Smooth muscle cell (in vitro differentiated cells): ENCODE results near the gene GALNT1. TPM values are rescaled to one million over a fixed set of nuclear protein-coding genes. Genes with fewer than 3 reads are reported as not detected.
"Not testable (repeated sequence)": the region's sequence is repeated elsewhere in the genome, so short reads cannot be mapped to it uniquely, and the experiment has no call there.

ENCODE experiments used
- DNase-seq: peaks from one replicate; lab custom pipeline; 2025; ENCODE audit not compliant: unreplicated experiment; lab: John Stamatoyannopoulos, UW
- H2AFZ ChIP-seq: fragments of 200-600 bp; sonication (generic); 2 replicates; pipeline ENCODE4 v1.6.0; 2016; ENCODE audit warnings: antibody characterized with exemption, low read depth, mild to moderate bottlenecking
- H3F3A ChIP-seq: fragments of 200-600 bp; sonication (generic); 2 replicates; pipeline ENCODE4 v1.6.0; 2017; ENCODE audit warnings: antibody characterized with exemption, low read depth
- H3K27ac ChIP-seq: fragments of 200-600 bp; sonication (generic); 2 replicates; pipeline ENCODE4 v1.5.1; 2016; ENCODE audit warnings: low read depth, mild to moderate bottlenecking
- H3K27me3 ChIP-seq: fragments of 200-600 bp; sonication (generic); 2 replicates; pipeline ENCODE4 v1.6.1; 2016; ENCODE audit warnings: low read depth, mild to moderate bottlenecking
- H3K36me3 ChIP-seq: fragments of 200-600 bp; sonication (generic); 2 replicates; pipeline ENCODE4 v1.5.1; 2016; ENCODE audit warnings: low read depth
- H3K4me1 ChIP-seq: fragments of 200-600 bp; sonication (generic); 2 replicates; pipeline ENCODE4 v1.5.1; 2016; ENCODE audit warnings: low read depth
- H3K4me2 ChIP-seq: fragments of 200-600 bp; sonication (generic); 2 replicates; pipeline ENCODE4 v1.6.0; 2016; ENCODE audit warnings: mild to moderate bottlenecking
- H3K4me3 ChIP-seq: fragments of 200-600 bp; sonication (generic); 2 replicates; pipeline ENCODE4 v1.5.1; 2016; ENCODE audit warnings: mild to moderate bottlenecking
- H3K79me2 ChIP-seq: fragments of 200-600 bp; sonication (generic); 2 replicates; pipeline ENCODE4 v1.6.0; 2016; ENCODE audit warnings: low read depth, mild to moderate bottlenecking
- H3K9ac ChIP-seq: fragments of 200-600 bp; sonication (generic); 2 replicates; pipeline ENCODE4 v1.6.0; 2016; ENCODE audit warnings: low read depth
- H3K9me3 ChIP-seq: fragments of 200-600 bp; sonication (generic); replicated peaks from 2 replicates; pipeline ENCODE4 v1.5.1; 2016; ENCODE audit warnings: low read depth
- H4K20me1 ChIP-seq: fragments of 200-600 bp; sonication (generic); 2 replicates; pipeline ENCODE4 v1.6.0; 2016; ENCODE audit warnings: low read depth
- CTCF ChIP-seq: fragments of 200-600 bp; sonication (generic); IDR thresholded peaks from 2 replicates; pipeline ENCODE4 v1.5.1; 2017; ENCODE audit warnings: borderline replicate concordance, mild to moderate bottlenecking, antibody characterized with exemption; ENCODE audit not compliant: insufficient read depth, poor library complexity, severe bottlenecking
- WGBS: methylation state at CpG from one replicate; pipeline ENCODE4 v1.1.7; 2016; ENCODE audit warnings: low lambda C conversion rate; 5-methylcytosine and 5-hydroxymethylcytosine counted together
- polyA plus RNA-seq: library from polyadenylated mRNA; unstranded; fragments of >200 nt; fragmentation: Nextera tagmentation; extraction: Ambion mirVana; gene quantifications from 2 replicates; pipeline ENCODE4 v1.2.1, GENCODE V29; 2016
- total RNA-seq: library from RNA; depleted of rRNA; stranded (reverse); fragments of >200 nt; gene quantifications from 2 replicates; pipeline ENCODE4 v1.2.3, GENCODE V29; 2014

The GALNT1 gene
- total and polyA plus RNA-seq, 2 experiments from 2014 or later, result 151 to 195 TPM

- Histone ChIP-seq H3K79me2 (no peaks in the 10 kb centered on the region), H3K27me3 (no peaks in the 10 kb centered on the region), H3K4me2 (no peak overlapping the region), H3F3A (no peaks in the 10 kb centered on the region), H3K4me1 (no peaks in the 10 kb centered on the region), H4K20me1 (no peaks in the 10 kb centered on the region), H3K9ac (no peak overlapping the region), H3K4me3 (no peak overlapping the region), H3K27ac (no peak overlapping the region), H2AFZ (no peak overlapping the region), H3K9me3 (no peaks in the 10 kb centered on the region), H3K36me3 (no peaks in the 10 kb centered on the region)
- no peak for TF ChIP-seq CTCF
- whole genome bisulfite sequencing, result 51% methylated on average over 1 of the region's 1 CpG
- DNase-seq, result no peak
These were observed 10.4 kb upstream of the GALNT1 start for GRCh38 chr18:35571138-35571537.

- no peak overlapping the region for H3K4me2 ChIP-seq
- no peak for DNase-seq
- 53% methylated on average over 6 of the region's 6 CpGs for WGBS
- no peak overlapping the region for H3K4me3 ChIP-seq
- H3K36me3 ChIP-seq, result no peaks in the 10 kb centered on the region
- H2AFZ ChIP-seq, result peak overlapping the region; percentile 24
- no peak overlapping the region for H3K27ac ChIP-seq
- no peak for TF ChIP-seq CTCF
- H3F3A ChIP-seq, result no peaks in the 10 kb centered on the region
- no peaks in the 10 kb centered on the region for H3K79me2 ChIP-seq
- H3K27me3 ChIP-seq, result no peaks in the 10 kb centered on the region
- H3K4me1 ChIP-seq, result no peaks in the 10 kb centered on the region
- H3K9ac ChIP-seq, result no peak overlapping the region
- H3K9me3 ChIP-seq, result no peaks in the 10 kb centered on the region
- no peaks in the 10 kb centered on the region for H4K20me1 ChIP-seq
These were observed 8.9 kb upstream of the GALNT1 start for GRCh38 chr18:35572644-35573043.

GRCh38 chr18:35573531-35573930 is 8.0 kb upstream of the GALNT1 start:
- DNase-seq, result no peak
- H3K27ac ChIP-seq, result no peak overlapping the region
- no peaks in the 10 kb centered on the region for H3K36me3 ChIP-seq
- no peak overlapping the region for H3K4me3 ChIP-seq
- no peak overlapping the region for H3K4me2 ChIP-seq
- H3K9ac ChIP-seq, result no peak overlapping the region
- H3K9me3 ChIP-seq, result no peaks in the 10 kb centered on the region
- H2AFZ ChIP-seq, result no peak overlapping the region
- no peaks in the 10 kb centered on the region for H3K4me1 ChIP-seq
- no peaks in the 10 kb centered on the region for H4K20me1 ChIP-seq
- H3K27me3 ChIP-seq, result no peaks in the 10 kb centered on the region
- no peak for TF ChIP-seq CTCF
- no peaks in the 10 kb centered on the region for H3F3A ChIP-seq
- WGBS, result 81% methylated on average over 2 of the region's 2 CpGs
- H3K79me2 ChIP-seq, result no peaks in the 10 kb centered on the region

GRCh38 chr18:35576240-35576845 is 5.2 kb upstream of the GALNT1 start:
- not testable (repeated sequence) for H4K20me1 ChIP-seq, DNase-seq, H3K4me2 ChIP-seq, H3K9me3 ChIP-seq, H3K27ac ChIP-seq, H2AFZ ChIP-seq, H3K4me3 ChIP-seq, H3K9ac ChIP-seq, H3K4me1 ChIP-seq, H3K27me3 ChIP-seq, H3F3A ChIP-seq, H3K36me3 ChIP-seq
- 94% methylated on average over 6 of the region's 6 CpGs for WGBS
- peaks cover 11% of the 10 kb centered on the region for H3K79me2 ChIP-seq
